B cell (primary cell): ENCODE data around the gene PAFAH2.
A peak's percentile ranks its signal among the peaks of the same experiment; 100 is the strongest.

Source experiments
- EZH2 ChIP-seq: IDR thresholded peaks from 2 replicates; pipeline ENCODE4 v1.6.1; 2012; ENCODE audit warnings: borderline replicate concordance, low read depth, mild to moderate bottlenecking, moderate library complexity, low read length; ENCODE audit not compliant: insufficient read depth, poor library complexity, severe bottlenecking
- TF ChIP-seq, protein P1 (sequence below): fragments of 200-600 bp; IDR thresholded peaks from one replicate; pipeline ENCODE4 v1.8.0; 2022; ENCODE audit warnings: antibody characterized with exemption, mild to moderate bottlenecking

DNA sequence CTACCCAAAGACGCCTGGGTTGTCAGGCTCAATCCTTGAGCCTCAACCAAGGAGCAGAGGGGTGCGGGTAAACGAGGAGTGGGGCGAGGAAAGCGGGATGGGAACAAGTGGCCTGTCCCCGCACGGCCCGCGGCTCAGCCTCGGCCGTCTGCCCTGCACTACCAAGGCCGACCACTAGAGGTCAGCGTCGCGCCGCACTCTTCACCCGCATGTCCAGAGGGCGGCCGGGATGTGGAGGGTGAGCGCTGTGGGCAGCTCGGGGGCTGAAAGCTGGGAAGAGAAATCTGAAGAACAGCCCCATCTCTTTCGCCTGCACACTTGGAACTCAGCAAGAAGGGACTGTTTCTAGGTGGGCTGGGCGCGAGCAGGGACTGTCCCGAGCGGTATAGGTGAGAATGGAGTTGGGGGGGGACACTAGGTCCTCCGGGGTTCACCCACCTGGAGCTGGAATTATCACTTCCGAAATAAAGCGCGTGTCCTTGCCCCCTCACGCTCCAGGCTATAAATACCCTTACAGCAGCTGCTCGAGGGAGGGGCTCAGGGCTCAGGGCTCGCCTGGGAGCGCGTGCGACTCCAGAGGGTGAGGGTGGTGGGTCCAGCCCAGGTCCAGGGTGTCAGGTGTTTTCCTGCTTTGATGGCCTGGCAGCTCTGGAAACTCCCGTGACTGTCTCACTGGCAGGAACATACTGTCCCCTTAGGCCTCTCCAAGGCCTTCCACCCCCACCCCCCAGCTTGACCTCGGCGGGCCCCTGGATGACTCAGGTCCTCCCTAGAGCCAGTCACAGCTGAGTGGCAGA, 38.3 kb upstream of the PAFAH2 start:
- TF ChIP-seq, protein P1, sequence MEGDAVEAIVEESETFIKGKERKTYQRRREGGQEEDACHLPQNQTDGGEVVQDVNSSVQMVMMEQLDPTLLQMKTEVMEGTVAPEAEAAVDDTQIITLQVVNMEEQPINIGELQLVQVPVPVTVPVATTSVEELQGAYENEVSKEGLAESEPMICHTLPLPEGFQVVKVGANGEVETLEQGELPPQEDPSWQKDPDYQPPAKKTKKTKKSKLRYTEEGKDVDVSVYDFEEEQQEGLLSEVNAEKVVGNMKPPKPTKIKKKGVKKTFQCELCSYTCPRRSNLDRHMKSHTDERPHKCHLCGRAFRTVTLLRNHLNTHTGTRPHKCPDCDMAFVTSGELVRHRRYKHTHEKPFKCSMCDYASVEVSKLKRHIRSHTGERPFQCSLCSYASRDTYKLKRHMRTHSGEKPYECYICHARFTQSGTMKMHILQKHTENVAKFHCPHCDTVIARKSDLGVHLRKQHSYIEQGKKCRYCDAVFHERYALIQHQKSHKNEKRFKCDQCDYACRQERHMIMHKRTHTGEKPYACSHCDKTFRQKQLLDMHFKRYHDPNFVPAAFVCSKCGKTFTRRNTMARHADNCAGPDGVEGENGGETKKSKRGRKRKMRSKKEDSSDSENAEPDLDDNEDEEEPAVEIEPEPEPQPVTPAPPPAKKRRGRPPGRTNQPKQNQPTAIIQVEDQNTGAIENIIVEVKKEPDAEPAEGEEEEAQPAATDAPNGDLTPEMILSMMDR: peak; percentile 99
- no peak for TF ChIP-seq EZH2
